Activated CD8-positive, alpha-beta memory T cell treated with anti-CD3 and anti-CD28 coated beads, Interleukin-2, amount 10 ng/mL, durations not matched to agents 7 days and 5 days (primary cell): ENCODE results near the gene KRT86. TPM values are rescaled to one million over a fixed set of nuclear protein-coding genes. Genes with fewer than 3 reads are reported as not detected.

ENCODE experiments used
- ATAC-seq: fragments of 150-1000 bp; cut with Tn5 transposase; one replicate; pipeline ENCODE4 v1.10.0; 2021; ENCODE audit warnings: moderate library complexity
- CTCF ChIA-PET: fragments of 350-600 bp; sonication (Branson Sonifier 250); formaldehyde crosslinking; loops from one replicate; lab custom pipeline; 2021; ENCODE audit warnings: antibody characterized with exemption; lab: Charles Lee
- DNase-seq: peaks from one replicate; pipeline ENCODE4 v3.0.0-alpha.2; 2020
- H3K27ac Mint-ChIP-seq: one replicate; pipeline ENCODE4 v1.8.0; 2021; ENCODE audit warnings: mild to moderate bottlenecking, mixed read lengths
- H3K27me3 Mint-ChIP-seq: one replicate; pipeline ENCODE4 v1.8.0; 2021; ENCODE audit warnings: mixed read lengths
- H3K36me3 Mint-ChIP-seq: one replicate; pipeline ENCODE4 v1.8.0; 2021; ENCODE audit warnings: mild to moderate bottlenecking, mixed read lengths
- H3K4me1 Mint-ChIP-seq: one replicate; pipeline ENCODE4 v1.8.0; 2021; ENCODE audit warnings: mixed read lengths
- H3K4me3 Mint-ChIP-seq: one replicate; pipeline ENCODE4 v1.8.0; 2021; ENCODE audit warnings: mild to moderate bottlenecking, moderate library complexity, mixed read lengths
- H3K9me3 Mint-ChIP-seq: one replicate; pipeline ENCODE4 v1.8.0; 2022; ENCODE audit warnings: low read depth, mixed read lengths
- total RNA-seq, 2 experiments: library from RNA; stranded (reverse); gene quantifications; one replicate each; pipeline ENCODE4 v1.2.3, GENCODE V29; 2021

Gene KRT86
- total RNA-seq, 2 experiments from 2014 or later = 0.18 to 1.2 TPM

DNA sequence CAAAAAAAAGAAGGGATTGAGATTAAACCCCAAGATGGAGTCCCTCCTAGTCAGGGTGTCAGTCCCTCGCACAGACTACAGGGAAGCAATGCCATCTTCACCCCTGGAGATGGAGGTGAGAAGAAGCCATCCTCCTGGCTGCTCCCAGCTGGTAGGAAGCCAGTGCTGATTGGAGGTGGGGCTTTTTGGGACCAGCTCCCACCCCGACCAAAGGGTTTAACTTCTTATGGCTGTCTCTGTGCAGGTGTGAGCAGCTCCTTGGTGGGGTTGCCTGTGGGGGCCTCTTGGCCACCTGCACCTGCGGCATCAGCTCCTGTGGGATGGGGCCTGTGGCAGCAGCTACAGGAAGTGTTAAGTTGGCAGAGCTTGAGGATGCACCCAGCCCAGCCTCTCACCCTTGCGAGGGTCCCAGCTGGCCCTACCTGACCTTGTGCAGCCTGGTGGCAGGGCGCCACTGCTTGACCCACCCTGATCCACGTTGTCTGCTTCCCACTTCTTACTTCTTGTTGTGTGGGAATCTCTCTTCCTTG is 3.8 kb upstream of the KRT86 start:
- H3K36me3 Mint-ChIP-seq = no peaks in the 10 kb centered on the region
- ATAC-seq = no peak
- H3K4me1 Mint-ChIP-seq = no peaks in the 10 kb centered on the region
- no peak overlapping the region for H3K27ac Mint-ChIP-seq
- CTCF ChIA-PET = interaction anchor here (1.0 to 8.3 kb wide), 2 partner anchors 9 to 57 kb away, joined by 3 to 74 read pairs; no protein-coding TSS in a partner anchor
- no peaks in the 10 kb centered on the region for H3K9me3 Mint-ChIP-seq
- H3K4me3 Mint-ChIP-seq = no peak overlapping the region
- DNase-seq = no peak
- H3K27me3 Mint-ChIP-seq = peaks cover 54% of the 10 kb centered on the region

DNA sequence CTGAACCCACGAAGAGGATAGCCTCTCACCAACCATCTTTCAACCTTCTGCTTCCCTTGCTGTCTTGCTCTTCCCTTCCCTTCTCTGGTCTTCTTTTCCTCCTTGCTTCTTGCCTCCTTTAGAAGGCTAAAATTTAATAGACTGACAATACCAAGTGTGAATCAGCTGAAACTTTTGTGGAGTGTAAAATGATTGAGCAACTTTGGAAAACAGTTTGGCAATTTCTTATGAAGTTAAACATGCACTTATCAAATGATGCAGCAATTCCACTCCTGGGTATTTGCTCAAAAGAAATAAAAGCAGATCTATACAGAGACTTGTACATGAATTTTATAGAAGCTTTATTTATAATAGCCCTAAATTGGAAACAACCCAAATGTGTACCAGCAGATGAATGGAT is 3.3 kb upstream of the KRT86 start:
- no peak for ATAC-seq
- Mint-ChIP-seq H3K4me1 (no peaks in the 10 kb centered on the region), H3K27me3 (peaks cover 59% of the 10 kb centered on the region), H3K27ac (no peak overlapping the region), H3K36me3 (no peaks in the 10 kb centered on the region), H3K4me3 (no peak overlapping the region), H3K9me3 (no peaks in the 10 kb centered on the region)
- CTCF ChIA-PET = interaction anchor here (0.9 to 8.3 kb wide), 4 partner anchors 8 to 66 kb away, joined by 3 to 74 read pairs (median 3); no protein-coding TSS in a partner anchor
- DNase-seq = no peak

DNA sequence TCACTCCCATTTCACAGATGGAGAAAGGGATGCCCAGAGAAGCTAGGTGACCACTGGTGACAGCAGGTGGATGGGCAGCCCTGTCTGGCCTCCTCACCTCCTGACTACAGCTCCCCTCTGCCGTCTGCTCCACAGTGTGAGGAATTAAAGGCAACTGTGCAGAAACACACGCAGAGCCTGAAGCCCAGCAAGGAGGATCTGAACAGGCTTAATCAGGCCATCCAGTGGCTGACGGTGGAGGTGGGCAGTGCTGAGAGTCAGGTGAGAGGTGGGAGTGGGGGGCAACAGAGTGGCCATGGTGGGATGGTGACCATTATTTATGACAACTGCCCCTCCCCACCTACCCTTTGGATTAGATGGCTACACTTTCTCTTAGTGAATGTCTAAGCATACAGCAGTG is 1.2 kb downstream of the KRT86 start:
- CTCF ChIA-PET = interaction anchor here (1.1 to 1.6 kb wide), 2 partner anchors 31 to 62 kb away, joined by 3 read pairs; no protein-coding TSS in a partner anchor
- H3K36me3 Mint-ChIP-seq = no peaks in the 10 kb centered on the region
- no peak overlapping the region for H3K4me3 Mint-ChIP-seq
- DNase-seq = no peak
- H3K27me3 Mint-ChIP-seq = peaks cover 67% of the 10 kb centered on the region
- peaks cover 5% of the 10 kb centered on the region for H3K4me1 Mint-ChIP-seq
- H3K9me3 Mint-ChIP-seq = no peaks in the 10 kb centered on the region
- ATAC-seq = no peak
- H3K27ac Mint-ChIP-seq = no peak overlapping the region

DNA sequence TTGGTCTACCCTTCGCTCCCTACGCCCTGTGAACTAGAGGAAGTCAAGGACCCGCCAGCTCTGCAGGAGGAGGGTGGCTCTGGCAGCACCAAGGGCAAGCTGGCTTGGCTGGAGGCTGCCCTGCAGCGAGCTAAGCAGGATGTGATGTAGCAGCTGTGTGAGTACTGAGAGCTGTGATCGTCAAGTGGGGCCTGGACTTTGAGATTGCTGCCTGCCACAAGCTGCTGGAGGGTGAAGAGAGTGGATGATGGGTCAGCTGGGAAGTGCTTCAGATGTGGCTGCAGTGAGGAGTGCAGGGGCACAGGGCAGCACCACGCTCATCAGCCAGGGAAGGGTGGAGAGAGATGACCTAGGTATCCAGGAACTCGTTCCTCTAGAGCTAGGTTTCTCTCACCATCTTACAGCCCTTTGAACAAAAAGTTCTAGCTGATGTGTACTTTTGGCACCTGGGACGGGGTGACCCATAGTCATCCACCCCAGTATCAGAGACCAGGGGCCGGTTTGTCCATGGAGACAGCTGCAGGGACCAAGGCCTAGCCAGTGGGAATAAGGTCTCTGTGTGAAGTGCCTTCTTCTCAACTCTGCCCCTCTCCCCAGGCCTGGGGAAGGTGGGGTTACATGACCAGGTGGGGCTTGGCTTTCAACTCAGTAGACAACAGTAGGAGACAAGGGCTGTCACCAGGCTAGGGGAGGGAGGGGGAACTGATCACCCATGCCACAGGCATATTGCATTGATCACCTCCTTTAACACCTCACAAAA is 3.2 kb downstream of the KRT86 start:
- Mint-ChIP-seq H3K9me3 (no peaks in the 10 kb centered on the region), H3K27me3 (peaks cover 65% of the 10 kb centered on the region)

DNA sequence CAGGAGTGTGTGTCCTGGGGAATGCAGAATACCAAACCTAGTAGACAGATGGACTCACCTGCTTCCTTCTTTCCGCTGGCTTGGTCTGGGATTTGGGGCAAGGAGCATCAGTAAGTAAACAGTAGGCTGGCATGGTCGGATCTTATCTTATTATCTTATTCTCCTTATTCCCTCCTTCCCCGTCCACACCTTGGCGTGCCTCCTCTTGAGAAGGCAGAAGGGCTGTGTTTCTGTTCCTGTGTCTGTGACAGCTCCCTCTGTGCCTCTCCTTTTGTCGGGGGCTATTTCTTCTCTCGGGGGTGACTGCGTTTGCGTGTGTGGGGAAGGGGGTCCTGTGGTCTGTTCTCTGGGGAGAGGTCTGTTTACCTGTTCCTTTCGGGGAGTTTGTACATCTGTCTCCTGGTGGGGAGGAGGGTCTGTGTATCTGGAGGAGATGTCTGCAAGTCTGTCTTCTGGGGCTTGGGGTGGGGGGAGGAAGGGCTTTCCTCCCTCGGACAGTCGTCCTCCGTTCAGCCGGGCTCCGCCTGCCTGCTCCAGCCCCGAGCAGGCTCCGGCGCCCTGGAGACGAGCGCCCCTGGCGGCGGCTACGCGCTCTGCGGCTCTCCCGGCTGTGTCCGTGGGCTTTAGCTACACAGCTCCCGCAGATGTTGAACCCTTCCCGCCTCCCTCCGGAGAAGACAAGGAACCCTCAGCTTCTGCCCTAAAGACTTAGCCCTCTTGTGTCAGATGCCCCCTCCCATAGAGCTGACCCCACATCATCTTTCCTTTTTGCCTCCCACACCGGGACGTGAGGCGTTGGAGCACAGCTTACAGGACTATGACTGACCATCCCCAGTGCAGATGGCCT is 4.4 kb downstream of the KRT86 start:
- Mint-ChIP-seq H3K36me3 (no peaks in the 10 kb centered on the region), H3K4me3 (no peak overlapping the region), H3K4me1 (peaks cover 5% of the 10 kb centered on the region), H3K27me3 (peaks cover 59% of the 10 kb centered on the region), H3K9me3 (no peaks in the 10 kb centered on the region), H3K27ac (no peak overlapping the region)
- DNase-seq = peak; percentile 79
- ATAC-seq = peak; percentile 99
- CTCF ChIA-PET = interaction anchor here (0.6 to 6.1 kb wide), 53 partner anchors 10 to 606 kb away, joined by 3 to 74 read pairs (median 4); partner anchors contain the start of genes KRT81 and KRT83

More for the DNA sequence above, 3.2 kb downstream of the KRT86 start:
- peaks cover 5% of the 10 kb centered on the region for H3K4me1 Mint-ChIP-seq
- CTCF ChIA-PET = interaction anchor here (0.7 to 6.1 kb wide), 16 partner anchors 11 to 813 kb away, joined by 3 to 74 read pairs (median 8); partner anchors contain the start of gene KRT81
- no peaks in the 10 kb centered on the region for H3K36me3 Mint-ChIP-seq
- no peak for DNase-seq
- ATAC-seq = no peak
- H3K4me3 Mint-ChIP-seq = no peak overlapping the region
- no peak overlapping the region for H3K27ac Mint-ChIP-seq

DNA sequence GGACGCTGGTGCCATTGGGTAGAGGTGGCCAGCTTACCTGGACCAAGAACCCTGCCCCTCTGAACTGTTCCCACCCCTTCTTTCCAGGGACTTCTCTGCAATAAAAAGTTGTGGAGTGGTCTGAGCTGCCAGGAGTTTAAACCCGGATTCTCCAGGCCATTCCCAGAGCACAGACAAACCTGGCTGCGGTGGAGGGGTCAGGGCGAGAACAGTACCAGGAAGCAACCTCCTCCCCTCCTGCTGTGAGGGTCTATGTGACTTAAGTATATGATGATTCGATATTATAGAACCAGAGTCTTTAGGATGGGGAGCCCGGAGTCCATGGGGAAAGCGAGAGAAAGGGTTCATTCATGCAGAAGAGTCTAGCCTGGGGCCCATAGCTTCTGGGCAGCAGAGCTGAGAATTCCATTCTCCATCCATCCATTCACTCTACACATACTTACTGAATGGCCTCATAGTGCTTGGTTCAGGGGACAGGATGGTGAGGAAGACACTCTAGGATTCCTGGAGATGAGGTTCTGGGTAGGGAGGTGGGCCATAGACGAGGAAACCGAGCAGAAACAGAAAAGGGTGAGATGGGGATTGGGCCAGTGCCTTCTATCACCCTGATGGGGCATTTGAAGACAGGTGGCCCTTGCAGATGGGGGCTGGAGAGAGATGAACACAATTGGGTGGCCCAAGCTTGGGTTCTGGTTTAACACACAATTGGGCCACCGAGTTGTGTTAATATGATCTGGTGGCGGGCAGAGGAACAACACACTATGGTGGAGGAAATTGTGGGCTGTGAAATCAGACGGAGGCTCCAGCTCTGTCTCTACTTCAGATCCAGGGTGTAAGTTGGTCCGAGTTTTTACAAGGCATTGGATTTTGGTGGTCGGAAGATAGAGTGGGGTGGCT is 5.2 kb downstream of the KRT86 start:
- ATAC-seq (no peak), DNase-seq (no peak)
- Mint-ChIP-seq H3K36me3 (no peaks in the 10 kb centered on the region), H3K27me3 (peaks cover 51% of the 10 kb centered on the region), H3K27ac (no peak overlapping the region), H3K4me3 (no peak overlapping the region), H3K4me1 (peaks cover 5% of the 10 kb centered on the region), H3K9me3 (no peaks in the 10 kb centered on the region)
- CTCF ChIA-PET = interaction anchor here (0.6 to 6.1 kb wide), 50 partner anchors 9 to 605 kb away, joined by 3 to 74 read pairs (median 4); partner anchors contain the start of genes KRT81 and KRT83

DNA sequence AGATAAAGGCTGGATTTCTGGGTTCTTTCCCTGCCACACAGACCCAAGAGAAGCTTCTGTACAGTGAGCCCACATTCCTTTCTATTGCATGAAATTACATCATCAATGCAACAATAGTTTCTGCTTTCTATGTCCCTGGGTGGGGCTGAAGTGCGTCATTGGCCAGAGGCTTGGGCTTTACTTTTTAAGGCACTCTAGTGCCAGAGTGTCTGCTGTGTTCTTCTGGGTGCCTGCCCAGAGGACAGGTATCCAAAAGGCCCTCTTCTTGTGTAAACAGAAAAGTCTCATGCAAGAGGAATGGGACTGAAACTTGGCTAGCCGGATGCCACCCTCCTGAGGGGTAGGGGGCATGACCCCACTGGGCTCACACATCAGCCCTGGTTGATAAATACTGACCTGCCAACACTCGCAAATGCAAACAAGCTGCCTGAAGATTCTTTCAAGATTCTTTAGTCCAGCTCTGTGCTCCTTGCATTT is 5.9 kb downstream of the KRT86 start:
- H3K36me3 Mint-ChIP-seq = no peaks in the 10 kb centered on the region
- H3K4me3 Mint-ChIP-seq = no peak overlapping the region
- ATAC-seq (no peak), DNase-seq (no peak)
- H3K27me3 Mint-ChIP-seq = peaks cover 47% of the 10 kb centered on the region
- peaks cover 5% of the 10 kb centered on the region for H3K4me1 Mint-ChIP-seq
- H3K9me3 Mint-ChIP-seq = no peaks in the 10 kb centered on the region
- CTCF ChIA-PET = interaction anchor here (0.6 to 6.1 kb wide), 14 partner anchors 12 to 147 kb away, joined by 3 to 74 read pairs (median 9); partner anchors contain the start of gene KRT81
- no peak overlapping the region for H3K27ac Mint-ChIP-seq

DNA sequence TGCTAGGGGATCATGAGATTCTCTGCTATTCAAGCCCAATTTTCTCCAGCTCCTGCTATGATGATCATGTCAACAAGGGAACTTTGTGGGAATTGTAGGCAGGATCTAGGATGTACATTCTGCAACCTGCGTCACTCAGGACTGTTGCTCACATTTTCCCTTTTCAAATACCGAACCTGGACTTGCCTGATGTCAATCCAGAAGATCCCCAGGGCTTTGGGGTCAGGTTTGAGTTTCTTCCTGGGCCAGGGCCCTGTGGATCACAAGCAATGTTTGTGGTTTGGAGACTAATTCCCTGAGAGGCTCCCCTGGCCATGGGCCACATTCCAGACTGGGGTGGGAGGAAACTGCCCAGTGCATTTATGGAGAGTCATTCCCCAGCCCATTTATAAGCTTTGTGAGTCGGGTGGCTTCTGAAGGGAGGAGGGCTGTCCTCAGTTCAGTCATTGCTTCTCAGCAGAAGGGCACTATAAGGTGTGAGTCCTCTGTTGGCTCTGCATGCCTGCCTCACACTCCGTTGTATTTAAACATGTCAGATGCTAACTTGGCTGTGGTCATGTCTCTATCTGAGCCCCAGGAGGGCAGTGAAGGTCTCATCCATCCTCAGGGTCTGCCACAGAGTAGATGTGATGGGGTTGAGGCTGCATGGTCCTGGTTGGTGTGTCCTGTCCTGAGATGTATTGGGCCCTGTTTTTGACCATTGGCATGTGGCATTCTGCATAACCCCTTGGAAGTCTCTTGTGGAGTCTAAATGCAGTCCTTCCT is 6.5 kb downstream of the KRT86 start:
- no peak for DNase-seq
- H3K27ac Mint-ChIP-seq = no peak overlapping the region
- H3K4me3 Mint-ChIP-seq = no peak overlapping the region
- peaks cover 42% of the 10 kb centered on the region for H3K27me3 Mint-ChIP-seq
- CTCF ChIA-PET = interaction anchor here (0.6 to 6.1 kb wide), 9 partner anchors 11 to 95 kb away, joined by 3 to 74 read pairs (median 20); partner anchors contain the start of gene KRT81
- no peaks in the 10 kb centered on the region for H3K9me3 Mint-ChIP-seq
- no peak for ATAC-seq
- no peaks in the 10 kb centered on the region for H3K36me3 Mint-ChIP-seq
- peaks cover 5% of the 10 kb centered on the region for H3K4me1 Mint-ChIP-seq

DNA sequence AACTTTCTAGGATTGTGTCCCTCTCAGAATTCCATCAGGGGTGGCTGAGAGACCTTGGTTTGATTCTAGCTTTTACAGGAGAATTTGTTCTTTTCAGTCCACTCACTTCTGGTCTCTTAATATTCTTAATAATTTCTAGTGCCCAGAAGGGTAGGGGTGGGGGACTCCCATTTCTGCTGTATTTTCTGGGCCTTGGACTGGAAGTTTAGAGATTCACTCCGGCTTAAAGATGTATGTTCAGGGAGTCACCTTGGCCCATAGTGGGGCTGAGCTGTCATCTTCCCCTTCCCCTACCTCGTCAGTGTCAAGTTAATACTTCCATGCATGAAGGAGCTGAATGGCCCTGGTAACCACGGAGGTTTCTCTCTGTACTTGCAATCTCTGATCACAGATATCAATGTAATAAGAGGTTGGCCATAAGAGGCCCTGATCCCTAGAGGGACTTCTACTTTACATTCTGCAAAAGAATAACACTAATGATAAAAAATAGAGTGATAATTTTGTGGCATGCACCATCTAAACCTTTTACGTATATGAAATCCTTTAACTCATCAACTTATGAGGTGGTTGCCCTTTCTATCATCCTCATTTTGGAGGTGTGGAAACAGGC is 10.2 kb downstream of the KRT86 start:
- Mint-ChIP-seq H3K27ac (no peak overlapping the region), H3K4me1 (peaks cover 14% of the 10 kb centered on the region), H3K27me3 (peaks cover 16% of the 10 kb centered on the region), H3K36me3 (no peaks in the 10 kb centered on the region), H3K9me3 (no peaks in the 10 kb centered on the region), H3K4me3 (no peak overlapping the region)
- CTCF ChIA-PET = interaction anchor here (1.1 to 2.0 kb wide), 7 partner anchors 11 to 130 kb away, joined by 3 to 5 read pairs (median 4); no protein-coding TSS in a partner anchor
- DNase-seq = no peak
- ATAC-seq = no peak

DNA sequence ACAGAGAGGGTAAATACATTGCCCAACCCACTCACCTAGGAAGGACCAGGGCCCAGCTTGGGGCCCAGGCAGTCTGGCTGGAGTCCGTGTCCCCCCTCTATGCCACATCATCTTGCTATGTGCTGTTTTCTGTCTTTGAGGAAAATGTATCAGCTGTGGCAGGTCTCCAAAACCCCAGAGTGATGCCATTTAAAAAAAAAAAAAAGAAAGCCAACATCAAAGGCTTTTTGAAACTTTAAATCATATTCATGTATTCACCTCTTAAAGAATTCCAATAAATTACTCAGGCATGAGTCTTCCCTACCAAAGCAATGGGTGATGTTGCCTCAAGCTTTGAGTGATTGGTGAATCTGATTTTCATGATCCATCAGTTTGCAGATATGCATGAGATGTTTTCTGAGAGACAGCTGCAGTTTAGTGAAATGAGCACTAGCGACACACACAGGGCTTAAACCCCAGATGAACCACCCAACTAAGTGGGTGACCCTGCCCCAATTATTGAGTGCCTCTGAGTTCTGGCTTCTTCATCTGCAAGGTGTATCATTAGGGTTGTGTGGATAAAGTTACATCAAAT is 10.8 kb downstream of the KRT86 start:
- Mint-ChIP-seq H3K4me1 (peaks cover 14% of the 10 kb centered on the region), H3K27ac (no peak overlapping the region), H3K36me3 (no peaks in the 10 kb centered on the region), H3K27me3 (peaks cover 12% of the 10 kb centered on the region), H3K4me3 (no peak overlapping the region), H3K9me3 (no peaks in the 10 kb centered on the region)
- no peak for ATAC-seq
- DNase-seq = no peak
- CTCF ChIA-PET = interaction anchor here (1.1 to 1.7 kb wide), 4 partner anchors 22 to 131 kb away, joined by 3 to 5 read pairs (median 4); no protein-coding TSS in a partner anchor
